Fibroblast of skin of abdomen (primary cell): Measurements from ENCODE around the gene SELENOW. TPM values are rescaled to one million over a fixed set of nuclear protein-coding genes. Genes with fewer than 3 reads are reported as not detected.
"Not testable (repeated sequence)": the region's sequence is repeated elsewhere in the genome, so short reads cannot be mapped to it uniquely, and the experiment has no call there.

Source experiments
- DNase-seq: peaks from one replicate; pipeline ENCODE4 v3.0.0-alpha.2; 2013
- polyA plus RNA-seq, 2 experiments: library from polyadenylated mRNA; unstranded; fragments of 120-200 nt; gene quantifications; one replicate each; pipeline ENCODE4 v1.2.1, GENCODE V29; 2013; ENCODE audit not compliant: insufficient read length in 2 of 2

SELENOW gene
- polyA plus RNA-seq (2013, experiment 1 of 2; ENCODE audit: insufficient read length), result 187 TPM
- polyA plus RNA-seq (2013, experiment 2 of 2; ENCODE audit: insufficient read length), result 196 TPM

DNA sequence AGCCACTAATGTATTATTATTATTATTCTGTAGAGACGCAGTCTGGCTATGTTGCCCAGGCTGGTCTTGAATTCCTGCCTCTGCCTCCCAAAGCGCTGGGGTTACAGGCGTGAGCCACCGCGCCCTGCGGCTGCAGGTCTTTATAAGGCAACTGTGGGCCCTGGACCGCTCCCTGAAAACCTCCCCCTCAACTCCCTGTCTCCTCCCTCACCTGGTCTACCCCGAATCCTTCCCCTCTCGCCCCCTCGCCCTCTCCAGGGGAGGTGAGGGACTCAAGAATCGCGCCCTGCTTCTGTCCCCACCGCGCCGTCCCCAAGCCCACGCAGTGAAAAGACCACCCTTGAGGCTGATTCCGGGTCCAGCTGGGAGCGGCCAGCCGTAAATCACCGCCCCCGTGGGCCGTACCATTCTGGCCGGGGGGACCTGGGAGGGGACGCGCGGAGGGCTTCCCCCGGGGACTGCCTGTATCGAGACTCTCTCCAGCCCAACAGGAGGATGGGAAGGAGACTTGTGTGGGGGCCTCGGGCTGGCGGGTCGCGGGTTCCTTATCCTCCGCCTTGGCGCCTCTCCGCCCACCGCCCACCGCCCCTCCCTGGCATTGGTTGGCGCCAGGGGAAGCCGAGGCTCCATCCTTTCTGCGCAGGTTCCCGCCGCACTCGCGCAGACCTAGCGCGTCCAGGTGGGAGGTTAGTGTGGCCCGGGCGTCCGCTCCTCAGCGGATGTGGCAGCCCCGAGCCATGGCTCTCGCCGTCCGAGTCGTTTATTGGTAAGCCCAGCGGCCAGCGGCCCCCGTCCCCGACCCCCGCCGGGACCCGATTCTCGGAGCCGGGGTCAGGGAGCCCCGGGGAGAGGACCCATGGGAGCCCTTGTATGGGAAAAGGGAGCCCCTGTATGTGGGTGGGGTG lies at the start of gene SELENOW:
Gene SELENOW (plus strand): TSS at position 655 of the 905 bp plus-strand sequence. CDS start 83 bp downstream, at position 738.
- DNase-seq, result peak; percentile 74

DNA sequence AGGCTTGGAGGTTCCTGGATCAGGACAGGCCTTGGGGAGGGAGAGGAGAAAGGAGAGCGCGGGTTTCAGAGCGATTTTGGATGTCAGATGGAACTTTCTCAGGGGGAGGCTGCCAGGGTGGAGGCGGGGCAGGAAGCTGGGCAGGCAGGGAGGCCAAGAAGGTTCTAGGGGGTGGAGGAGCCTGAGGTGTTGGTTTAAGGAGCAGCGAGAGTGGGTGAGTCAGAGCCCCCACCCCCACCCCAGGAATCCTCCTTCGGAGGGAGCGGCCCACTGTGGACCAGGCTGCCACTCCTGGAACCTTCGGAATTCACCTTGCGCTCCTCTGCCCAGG lies 49.1 kb upstream of the SELENOW start:
- DNase-seq, result peak; percentile 89

DNA sequence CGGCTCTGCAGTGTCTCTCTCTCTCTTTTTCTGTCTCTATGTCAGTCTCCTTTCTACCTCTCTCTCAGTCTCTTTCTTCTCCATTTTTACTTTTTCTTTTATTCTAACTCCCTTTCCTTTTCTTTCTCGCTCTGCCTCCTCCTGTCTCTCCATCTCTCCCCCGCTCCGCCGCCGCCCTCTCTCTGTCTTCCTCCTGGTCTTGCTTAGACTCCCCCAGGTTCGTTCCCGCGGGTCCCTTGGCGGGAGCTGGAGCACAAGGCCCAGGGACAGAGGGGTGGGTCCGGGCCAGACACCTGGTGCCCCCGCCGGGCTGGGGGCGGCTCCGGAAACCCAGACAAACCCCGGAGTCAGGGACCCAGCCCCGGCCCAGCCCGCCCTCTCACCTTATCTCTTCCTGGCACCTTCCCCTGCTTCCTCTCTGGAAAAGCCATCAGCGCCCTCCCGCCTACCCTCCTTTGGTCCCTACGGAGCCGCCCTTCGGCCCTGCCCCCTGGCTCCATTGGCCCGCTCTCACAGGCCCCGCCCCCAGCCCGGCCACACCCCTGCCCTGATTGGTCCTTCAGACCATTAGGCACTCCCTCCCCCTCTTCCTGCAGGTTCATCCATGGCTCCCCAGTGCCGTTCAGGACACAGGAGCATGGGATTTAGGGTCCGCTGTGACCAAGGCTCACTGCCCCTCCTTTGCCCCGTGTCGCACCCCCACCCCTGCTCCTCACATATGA lies 48.5 kb upstream of the SELENOW start:
- no peak for DNase-seq

DNA sequence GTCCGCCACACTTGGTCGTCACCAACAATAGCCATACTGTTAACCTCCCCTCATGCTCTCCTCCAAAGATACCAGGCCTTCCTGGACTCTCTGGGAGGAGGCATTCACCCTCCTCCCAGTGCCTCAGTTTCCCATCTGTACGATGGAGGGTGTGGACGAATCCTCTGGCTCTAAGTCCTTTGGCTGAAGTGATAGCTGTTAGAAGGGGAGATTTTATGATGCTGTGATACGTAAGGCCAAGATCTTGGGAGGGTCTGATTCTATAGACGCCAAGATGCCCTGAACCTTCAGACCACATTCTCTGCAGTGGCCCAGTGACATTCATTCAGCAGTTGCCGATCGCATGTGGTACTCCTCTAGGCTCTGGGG lies 48.0 kb upstream of the SELENOW start:
- no peak for DNase-seq

DNA sequence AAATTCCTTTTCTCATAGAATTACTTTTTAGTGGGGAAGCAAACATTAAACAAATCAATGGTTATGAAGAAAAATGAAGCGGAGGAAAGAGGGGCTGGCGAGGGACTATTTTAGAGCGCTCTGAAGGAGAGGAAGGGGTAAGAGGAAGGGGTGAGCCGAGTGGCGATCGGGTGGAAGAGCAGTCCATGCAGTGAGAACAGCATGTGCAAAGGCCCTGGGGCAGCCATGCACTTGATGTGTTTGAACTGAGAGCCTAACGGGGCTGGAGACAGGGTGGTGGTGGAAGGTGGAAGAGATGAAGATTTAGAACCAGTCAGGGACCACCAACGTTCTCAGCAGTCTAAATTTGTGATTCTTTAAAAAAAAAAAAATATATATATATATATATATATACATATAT lies 47.6 kb upstream of the SELENOW start:
- no peak for DNase-seq

DNA sequence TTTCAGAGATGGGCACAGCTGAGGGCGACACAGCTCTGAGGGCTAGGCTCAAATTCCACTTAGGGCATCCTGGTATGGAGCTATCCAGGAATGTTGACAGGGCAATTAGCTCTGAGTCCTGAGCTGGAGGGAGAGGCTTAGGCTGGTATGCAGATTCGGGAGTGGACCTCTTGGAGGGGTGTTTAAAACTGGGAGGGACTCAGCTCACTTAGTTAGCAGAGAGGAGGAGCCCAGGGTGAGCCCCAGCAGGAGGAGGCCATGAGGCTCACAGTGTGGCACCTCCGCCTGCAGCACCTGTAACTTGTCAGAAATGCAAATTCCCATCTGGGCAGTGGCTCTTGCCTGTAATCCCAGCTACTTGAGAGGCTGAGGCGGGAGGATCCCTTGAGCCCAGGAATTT lies 43.4 kb upstream of the SELENOW start:
- no peak for DNase-seq

DNA sequence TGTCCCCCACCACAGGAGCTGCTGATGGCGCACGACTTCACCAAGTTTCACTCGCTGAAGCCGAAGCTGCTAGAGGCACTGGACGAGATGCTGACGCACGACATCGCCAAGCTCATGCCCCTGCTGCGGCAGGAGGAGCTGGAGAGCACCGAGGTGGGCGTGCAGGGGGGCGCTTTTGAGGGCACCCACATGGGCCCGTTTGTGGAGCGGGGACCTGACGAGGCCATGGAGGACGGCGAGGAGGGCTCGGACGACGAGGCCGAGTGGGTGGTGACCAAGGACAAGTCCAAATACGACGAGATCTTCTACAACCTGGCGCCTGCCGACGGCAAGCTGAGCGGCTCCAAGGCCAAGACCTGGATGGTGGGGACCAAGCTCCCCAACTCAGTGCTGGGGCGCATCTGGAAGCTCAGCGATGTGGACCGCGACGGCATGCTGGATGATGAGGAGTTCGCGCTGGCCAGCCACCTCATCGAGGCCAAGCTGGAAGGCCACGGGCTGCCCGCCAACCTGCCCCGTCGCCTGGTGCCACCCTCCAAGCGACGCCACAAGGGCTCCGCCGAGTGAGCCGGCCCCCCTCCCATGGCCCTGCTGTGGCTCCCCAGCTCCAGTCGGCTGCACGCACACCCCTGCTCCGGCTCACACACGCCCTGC lies 37.5 kb upstream of the SELENOW start:
- DNase-seq, result no peak

DNA sequence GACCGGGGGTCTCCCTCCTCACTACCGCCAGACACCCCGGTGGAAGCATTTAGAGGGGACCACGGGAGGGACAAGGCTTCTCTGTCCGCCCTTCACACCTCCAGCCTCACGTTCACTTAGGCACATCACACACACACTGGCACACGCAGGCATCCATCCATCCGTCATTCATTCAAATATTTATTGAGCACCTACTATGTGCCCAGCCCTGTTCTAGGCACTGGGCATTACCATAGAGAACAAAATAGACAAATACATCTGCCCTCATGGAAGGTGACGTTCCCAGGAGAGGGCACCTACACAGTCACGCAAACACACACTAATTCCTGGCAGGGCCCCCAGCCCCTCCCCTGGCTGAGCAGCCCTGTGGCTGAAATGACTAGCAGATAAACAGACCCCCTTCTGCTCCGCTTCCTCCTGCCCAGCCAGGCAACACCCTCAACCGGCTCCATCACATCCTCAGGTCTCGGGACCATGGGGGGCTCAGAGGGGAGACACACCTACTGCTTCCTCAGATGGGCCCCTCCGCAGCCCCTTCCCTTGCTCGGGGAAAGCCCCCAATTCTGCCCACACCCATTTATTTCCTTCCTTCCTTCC lies 36.9 kb upstream of the SELENOW start:
- DNase-seq, result no peak

DNA sequence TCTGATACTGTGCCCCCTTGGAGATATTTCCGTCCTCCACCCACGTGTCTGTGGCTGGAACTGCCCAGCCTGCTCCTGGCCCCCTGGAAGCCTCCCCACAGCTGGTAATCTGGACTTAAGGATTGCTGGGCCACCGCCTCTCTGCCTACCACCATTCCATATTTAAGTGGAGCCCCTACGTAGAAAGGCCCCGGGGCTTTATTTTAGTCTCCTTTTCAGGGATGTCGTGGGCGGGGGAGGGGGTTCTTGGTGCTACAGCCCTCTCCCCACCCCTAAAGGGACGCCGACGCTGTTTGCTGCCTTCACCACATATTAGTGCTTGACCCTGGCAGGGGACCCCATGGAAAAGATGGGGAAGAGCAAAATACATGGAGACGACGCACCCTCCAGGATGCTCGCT lies 35.9 kb upstream of the SELENOW start:
- DNase-seq, result peak; percentile 16

DNA sequence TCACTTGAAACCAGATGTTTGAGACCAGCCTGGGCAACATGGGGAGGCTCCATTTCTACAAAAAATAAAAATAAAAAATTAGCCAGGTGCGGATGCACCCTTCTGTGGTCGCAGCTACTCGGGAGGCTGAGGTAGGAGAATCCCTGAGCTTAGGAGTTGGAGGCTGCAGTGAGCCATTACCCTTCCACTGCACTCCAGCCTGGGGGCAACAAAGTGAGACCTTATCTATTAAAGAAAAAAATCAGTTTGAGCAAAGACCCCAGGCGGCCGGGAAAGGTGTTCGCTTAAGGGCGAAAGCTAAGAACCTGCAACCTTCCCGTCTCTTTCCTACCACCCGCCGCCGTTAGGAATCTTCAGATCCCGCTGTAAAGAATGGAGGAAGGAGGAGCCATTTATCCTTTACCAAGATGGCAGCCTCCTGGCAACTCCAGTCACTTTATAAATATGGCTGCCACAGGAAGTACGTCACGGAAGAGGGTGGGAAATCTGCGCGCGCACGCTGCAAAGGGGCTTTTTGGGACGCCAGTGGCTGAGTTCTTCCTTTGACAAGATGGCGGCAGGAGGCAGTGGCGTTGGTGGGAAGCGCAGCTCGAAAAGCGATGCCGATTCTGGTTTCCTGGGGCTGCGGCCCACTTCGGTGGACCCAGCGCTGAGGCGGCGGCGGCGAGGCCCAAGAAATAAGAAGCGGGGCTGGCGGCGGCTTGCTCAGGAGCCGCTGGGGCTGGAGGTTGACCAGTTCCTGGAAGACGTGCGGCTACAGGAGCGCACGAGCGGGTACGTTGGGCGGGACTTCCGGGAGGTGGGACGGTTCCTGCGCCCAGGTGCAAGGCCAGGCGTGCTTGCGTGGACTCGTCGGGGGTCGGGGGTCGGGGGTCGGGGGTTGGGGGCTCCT lies 33.2 kb upstream of the SELENOW start, which contains the start of gene NOP53:
Gene NOP53 (plus strand): TSS at position 537 of the 892 bp plus-strand sequence. CDS start 14 bp downstream, at position 551.
- peak; percentile 97 for DNase-seq

DNA sequence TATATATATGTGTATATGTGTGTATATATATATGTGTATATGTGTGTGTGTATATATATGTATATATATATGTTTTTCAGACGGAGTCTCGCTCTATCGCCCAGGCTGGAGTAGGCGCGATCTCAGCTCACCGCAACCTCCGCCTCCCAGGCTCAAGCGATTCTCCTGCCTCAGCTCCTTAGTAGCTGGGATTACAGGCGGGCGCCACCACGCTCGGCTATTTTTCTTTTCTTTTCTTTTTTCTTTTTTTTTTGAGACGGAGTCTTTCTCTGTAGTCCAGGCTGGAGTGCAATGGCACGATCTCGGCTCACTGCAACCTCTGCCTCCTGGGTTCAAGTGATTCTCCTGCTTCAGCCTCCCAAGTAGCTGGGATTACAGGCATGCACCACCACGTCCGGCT lies 32.4 kb upstream of the SELENOW start:
- not testable (repeated sequence) for DNase-seq

DNA sequence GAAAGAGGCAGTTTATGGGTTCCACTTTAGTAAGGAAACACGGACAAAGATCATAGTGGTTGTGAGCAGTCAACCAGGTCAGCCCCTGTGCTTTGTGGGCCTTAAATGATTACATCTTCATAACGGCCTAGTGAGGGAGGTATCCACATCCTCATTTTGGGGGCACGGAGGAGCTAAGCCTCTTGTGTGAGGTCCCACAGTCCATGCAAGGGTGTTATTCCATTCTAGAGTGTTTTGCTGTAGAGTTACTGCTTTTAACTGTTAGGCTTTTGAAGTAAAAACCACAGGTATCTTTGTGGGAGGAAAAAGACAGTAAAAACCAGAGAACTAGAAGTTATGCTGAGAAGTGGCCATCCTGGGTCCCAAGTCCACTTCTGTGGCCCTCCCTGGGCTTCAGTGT lies 29.2 kb upstream of the SELENOW start:
- DNase-seq, result no peak

DNA sequence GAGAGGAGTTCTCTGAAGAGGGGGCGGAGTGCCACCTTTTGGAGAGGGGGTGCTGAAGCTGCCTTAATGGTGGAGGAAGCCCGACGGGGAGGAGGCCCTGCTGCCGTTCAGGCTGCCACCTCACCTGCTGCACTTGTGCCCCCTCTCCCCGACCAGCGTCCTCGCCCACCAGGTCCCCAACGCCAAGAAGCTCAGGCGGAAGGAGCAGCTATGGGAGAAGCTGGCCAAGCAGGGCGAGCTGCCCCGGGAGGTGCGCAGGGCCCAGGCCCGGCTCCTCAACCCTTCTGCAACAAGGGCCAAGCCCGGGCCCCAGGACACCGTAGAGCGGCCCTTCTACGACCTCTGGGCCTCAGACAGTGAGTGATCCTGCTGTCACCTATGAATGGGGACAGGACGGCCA lies 27.8 kb upstream of the SELENOW start:
- no peak for DNase-seq

DNA sequence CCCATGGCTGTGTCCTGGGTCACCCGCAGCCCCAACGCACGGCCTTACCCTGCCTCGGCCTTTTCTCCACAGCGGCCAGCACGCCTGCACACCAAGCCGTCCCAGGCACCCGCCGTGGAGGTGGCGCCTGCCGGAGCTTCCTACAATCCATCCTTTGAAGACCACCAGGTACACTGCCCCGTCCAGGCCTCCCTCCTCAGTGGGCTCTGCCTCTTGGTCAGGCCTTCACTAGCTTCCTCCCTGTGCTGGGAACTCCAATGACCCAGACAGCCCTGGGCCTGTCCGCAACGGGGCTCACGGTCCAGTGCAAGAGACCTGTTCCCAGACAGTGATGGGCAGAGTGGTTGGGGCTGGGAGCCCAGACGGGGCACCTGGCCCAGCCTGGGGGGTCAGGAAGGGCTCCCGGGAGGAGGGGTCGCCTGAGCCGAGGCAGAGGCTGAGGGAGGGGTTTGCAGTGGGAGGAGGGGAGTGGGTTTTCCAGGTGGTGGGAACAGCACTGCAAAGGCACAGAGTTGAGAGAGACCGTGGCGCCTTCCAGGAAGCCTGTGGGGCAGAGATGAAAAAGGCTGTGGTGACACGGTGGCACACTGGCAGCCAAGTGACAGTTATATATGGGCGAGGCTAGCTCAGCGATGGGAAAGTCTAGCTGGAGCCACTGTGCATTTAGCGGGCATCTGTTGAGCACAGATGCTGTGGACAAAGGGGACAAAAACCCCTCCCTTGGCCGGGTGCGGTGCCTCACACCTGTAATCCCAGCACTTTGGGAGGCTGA lies 25.9 kb upstream of the SELENOW start:
- DNase-seq, result no peak

DNA sequence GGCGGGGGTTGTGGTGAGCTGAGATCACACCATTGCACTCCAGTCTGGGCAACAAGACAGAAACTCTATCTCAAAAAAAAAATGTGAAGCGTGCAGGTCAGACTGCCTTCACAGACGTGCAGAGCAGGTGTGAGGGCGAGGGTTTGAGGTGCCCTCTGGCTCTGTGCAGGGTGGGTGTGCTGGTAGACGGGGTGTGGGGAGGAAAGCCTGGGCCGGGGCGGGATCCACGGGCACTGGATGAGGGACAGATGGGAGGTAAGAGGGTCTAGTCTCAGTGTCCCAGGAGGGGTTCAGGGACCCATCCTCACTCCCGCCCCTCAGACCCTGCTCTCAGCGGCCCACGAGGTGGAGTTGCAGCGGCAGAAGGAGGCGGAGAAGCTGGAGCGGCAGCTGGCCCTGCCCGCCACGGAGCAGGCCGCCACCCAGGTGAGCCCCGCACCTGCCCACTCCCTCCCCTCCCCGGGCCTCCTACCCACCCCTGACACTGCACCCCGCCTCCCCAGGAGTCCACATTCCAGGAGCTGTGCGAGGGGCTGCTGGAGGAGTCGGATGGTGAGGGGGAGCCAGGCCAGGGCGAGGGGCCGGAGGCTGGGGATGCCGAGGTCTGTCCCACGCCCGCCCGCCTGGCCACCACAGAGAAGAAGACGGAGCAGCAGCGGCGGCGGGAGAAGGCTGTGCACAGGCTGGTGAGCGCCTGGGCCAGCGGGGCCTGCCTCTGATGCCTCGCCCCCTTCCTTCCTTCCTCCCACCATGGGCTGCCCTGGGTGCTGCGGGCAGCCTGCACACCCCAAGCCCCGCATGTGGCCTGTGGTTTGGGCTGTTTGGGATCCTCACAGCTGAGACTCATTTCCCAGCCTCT lies 24.1 kb upstream of the SELENOW start:
- DNase-seq, result no peak

DNA sequence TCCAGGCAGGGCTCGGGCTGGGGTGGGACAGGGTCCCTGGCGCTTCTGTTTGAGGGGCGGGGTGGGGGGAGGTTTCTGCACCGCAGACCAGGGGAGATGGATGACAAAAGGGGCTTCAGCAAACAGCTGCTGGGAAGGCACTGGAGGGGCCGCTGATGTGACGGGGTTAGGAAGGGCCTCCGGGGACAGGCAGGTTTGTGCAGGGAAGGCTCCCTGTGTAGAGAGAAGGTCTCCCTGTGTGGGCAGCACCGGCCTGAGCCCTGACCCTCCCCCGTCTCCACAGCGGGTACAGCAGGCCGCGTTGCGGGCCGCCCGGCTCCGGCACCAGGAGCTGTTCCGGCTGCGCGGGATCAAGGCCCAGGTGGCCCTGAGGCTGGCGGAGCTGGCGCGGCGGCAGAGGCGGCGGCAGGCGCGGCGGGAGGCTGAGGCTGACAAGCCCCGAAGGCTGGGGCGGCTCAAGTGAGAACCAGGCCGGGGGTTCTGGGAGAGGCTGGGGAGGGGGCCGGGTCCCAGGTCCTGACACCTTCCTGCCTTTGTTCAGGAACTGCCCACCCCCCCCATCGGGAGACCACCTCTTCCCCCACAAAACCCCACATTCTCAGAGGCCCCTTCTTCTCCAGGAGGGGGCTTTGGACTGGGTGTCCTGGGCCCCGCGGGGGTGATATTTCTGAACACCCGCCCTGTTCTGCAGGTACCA lies 23.3 kb upstream of the SELENOW start:
- no peak for DNase-seq

DNA sequence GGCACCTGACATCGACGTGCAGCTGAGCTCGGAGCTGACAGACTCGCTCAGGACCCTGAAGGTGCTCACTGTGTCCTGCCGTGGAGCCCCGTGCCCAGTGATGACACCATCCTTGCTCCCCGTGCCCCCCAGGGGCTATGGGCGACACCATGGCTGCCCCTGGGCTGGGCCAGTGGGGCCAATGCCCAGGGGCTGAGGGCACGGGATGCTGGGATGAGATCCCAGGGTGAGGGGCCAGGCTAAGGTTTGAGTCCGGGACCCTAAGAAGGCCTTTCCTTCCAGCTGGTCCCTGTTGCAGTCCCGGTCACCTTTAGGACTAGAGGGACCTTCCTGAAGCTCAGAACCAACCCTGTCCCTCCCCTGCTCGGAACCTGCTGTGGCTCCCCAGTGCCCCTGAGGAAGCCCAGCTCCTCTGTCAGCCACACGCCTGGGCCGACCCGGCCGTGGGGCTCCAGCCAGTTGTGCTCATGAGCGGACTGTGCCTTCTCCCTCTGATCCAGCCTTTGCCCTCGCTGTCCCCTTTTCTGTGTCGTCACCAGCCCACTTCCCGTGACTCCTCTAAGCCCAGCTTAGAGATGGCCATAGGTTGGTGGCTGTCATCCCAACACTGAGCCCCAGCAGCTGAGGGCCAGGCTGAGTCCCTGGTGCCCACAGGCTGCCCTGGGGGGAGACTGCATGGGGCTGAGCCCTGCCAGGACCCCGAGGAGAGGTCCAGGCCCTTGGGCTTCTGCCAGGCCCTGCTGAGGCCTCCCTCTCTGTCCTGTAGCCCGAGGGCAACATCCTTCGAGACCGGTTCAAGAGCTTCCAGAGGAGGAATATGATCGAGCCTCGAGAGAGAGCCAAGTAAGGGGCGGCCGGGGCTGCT lies 22.5 kb upstream of the SELENOW start:
- no peak for DNase-seq

DNA sequence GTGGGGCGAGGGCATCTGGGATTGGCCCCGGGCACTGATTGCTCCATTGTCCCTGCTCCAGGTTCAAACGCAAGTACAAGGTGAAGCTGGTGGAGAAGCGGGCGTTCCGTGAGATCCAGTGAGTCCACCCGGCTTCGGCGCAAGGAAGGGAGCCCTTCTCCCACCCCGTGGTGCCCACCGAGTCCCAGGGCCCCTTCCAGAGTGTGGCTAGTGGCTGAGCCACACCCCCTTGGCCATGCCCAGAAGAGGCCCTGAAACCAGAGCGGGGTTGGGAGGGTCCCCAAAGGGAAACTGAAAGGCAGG lies 21.9 kb upstream of the SELENOW start:
- DNase-seq, result no peak
